Natural killer cell (primary cell): ENCODE data around the gene KRTAP5-8. TPM values are rescaled to one million over a fixed set of nuclear protein-coding genes. Genes with fewer than 3 reads are reported as not detected.
A peak's percentile ranks its signal among the peaks of the same experiment; 100 is the strongest.
"Not testable (repeated sequence)": the region's sequence is repeated elsewhere in the genome, so short reads cannot be mapped to it uniquely, and the experiment has no call there.

Experiments
- ATAC-seq, 3 donors: fragments of 150-1000 bp in 2 of 3; fragments of 200-7000 bp in 1 of 3; cut with Tn5 transposase; 1 replicate in 1 of 3; 2 replicates in 2 of 3; pipeline ENCODE4 v1.10.0; 2021; ENCODE audit warnings: mild to moderate bottlenecking in 2 of 3, moderate library complexity in 2 of 3
- DNase-seq, 2 donors: peaks; one replicate each; pipeline versions ENCODE4 v3.0.0 to v3.0.0-alpha.2; 2013 to 2021; ENCODE audit warnings: mixed read lengths in 1 of 2
- H3K27ac ChIP-seq: one replicate; pipeline ENCODE4 v1.5.1; 2013; ENCODE audit warnings: mild to moderate bottlenecking, low read length
- H3K27me3 ChIP-seq: one replicate; pipeline ENCODE4 v1.6.1; 2013; ENCODE audit warnings: low read length; ENCODE audit not compliant: control insufficient read depth, insufficient read depth
- H3K36me3 ChIP-seq: one replicate; pipeline ENCODE4 v1.6.1; 2013; ENCODE audit warnings: low read length; ENCODE audit not compliant: control insufficient read depth, insufficient read depth
- H3K4me1 ChIP-seq: one replicate; pipeline ENCODE4 v1.6.1; 2013; ENCODE audit warnings: low read length; ENCODE audit not compliant: control insufficient read depth, insufficient read depth
- H3K4me3 ChIP-seq: one replicate; pipeline ENCODE4 v1.5.1; 2013; ENCODE audit warnings: low read length
- H3K9me3 ChIP-seq: one replicate; pipeline ENCODE4 v1.6.1; 2013; ENCODE audit warnings: low read length; ENCODE audit not compliant: control insufficient read depth, insufficient read depth
- H3K27ac Mint-ChIP-seq, 2 donors: one replicate each; pipeline ENCODE4 v1.8.0; 2022; ENCODE audit warnings: mild to moderate bottlenecking in 2 of 2, mixed read lengths in 2 of 2, moderate library complexity in 1 of 2
- H3K27me3 Mint-ChIP-seq, 2 donors: one replicate each; pipeline ENCODE4 v1.8.0; 2022; ENCODE audit warnings: low read depth in 2 of 2, mixed read lengths in 2 of 2
- H3K36me3 Mint-ChIP-seq: one replicate; pipeline ENCODE4 v1.8.0; 2022; ENCODE audit warnings: mixed read lengths
- H3K4me1 Mint-ChIP-seq, 2 donors: one replicate each; pipeline ENCODE4 v1.8.0; 2022; ENCODE audit warnings: mixed read lengths in 2 of 2
- H3K4me3 Mint-ChIP-seq: one replicate; pipeline ENCODE4 v1.8.0; 2022; ENCODE audit warnings: mild to moderate bottlenecking, moderate library complexity, mixed read lengths
- H3K9me3 Mint-ChIP-seq, 2 donors: one replicate each; pipeline ENCODE4 v1.8.0; 2022; ENCODE audit warnings: mixed read lengths in 2 of 2
- WGBS: methylation state at CpG from one replicate; pipeline ENCODE4 v1.1.7; 2013; ENCODE audit warnings: missing lambda C conversion rate; ENCODE audit not compliant: insufficient coverage; 5-methylcytosine and 5-hydroxymethylcytosine counted together
- intact Hi-C: fragments of 100-400 bp; cut with micrococcal nuclease; formaldehyde crosslinking; loops from one replicate; pipeline ENCODE4 v1.14.2; 2022
- total RNA-seq, 4 donors: library from RNA; stranded (reverse); fragments of 120-200 nt in 1 of 4; gene quantifications; one replicate each; pipeline versions ENCODE4 v1.2.3 to v1.2.4, GENCODE V29; 2013 to 2022
- TF ChIP-seq, protein P1 (sequence below): fragments of 200-600 bp; IDR thresholded peaks from one replicate; pipeline ENCODE4 v1.8.0; 2022; ENCODE audit warnings: antibody characterized with exemption

Gene KRTAP5-8
- total RNA-seq, 3 donors from 2014 or later (not counting 1 experiment from before 2014, with no cell fraction given), result not detected

DNA sequence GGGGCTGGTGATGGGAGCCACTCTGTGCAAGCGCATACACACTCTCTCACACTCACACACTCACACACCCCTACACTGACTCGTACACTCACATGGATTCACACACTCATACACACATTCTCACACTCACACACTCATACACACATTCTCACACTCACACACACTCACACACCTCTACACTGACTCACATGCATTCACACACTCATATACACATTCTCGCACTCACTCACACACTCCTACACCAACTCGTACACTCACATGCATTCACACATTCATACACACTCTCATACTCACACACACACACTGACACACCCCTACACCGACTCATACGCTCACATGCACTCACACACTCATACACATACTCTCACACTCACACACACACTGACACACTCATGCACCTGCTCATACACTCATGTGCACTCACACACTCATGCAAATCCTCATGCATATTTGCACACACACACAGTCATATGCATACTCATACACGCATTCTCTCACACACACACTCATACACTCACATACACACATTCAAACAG, 39.7 kb downstream of the KRTAP5-8 start:
- no peaks in the 10 kb centered on the region for H3K9me3 Mint-ChIP-seq
- TF ChIP-seq, protein P1, sequence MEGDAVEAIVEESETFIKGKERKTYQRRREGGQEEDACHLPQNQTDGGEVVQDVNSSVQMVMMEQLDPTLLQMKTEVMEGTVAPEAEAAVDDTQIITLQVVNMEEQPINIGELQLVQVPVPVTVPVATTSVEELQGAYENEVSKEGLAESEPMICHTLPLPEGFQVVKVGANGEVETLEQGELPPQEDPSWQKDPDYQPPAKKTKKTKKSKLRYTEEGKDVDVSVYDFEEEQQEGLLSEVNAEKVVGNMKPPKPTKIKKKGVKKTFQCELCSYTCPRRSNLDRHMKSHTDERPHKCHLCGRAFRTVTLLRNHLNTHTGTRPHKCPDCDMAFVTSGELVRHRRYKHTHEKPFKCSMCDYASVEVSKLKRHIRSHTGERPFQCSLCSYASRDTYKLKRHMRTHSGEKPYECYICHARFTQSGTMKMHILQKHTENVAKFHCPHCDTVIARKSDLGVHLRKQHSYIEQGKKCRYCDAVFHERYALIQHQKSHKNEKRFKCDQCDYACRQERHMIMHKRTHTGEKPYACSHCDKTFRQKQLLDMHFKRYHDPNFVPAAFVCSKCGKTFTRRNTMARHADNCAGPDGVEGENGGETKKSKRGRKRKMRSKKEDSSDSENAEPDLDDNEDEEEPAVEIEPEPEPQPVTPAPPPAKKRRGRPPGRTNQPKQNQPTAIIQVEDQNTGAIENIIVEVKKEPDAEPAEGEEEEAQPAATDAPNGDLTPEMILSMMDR, result no peak
- H3K36me3 Mint-ChIP-seq, result no peaks in the 10 kb centered on the region
- no peak overlapping the region for H3K4me3 Mint-ChIP-seq
- peaks cover 0 to 5% of the 10 kb centered on the region in 2 donors for H3K4me1 Mint-ChIP-seq
- Histone ChIP-seq H3K27me3 (no peaks in the 10 kb centered on the region), H3K27ac (no peak overlapping the region), H3K4me3 (no peak overlapping the region), H3K9me3 (no peaks in the 10 kb centered on the region), H3K4me1 (no peaks in the 10 kb centered on the region), H3K36me3 (no peaks in the 10 kb centered on the region)
- peaks cover 14 to 23% of the 10 kb centered on the region in 2 donors for H3K27me3 Mint-ChIP-seq
- intact Hi-C loops, result no loop called here
- 92% methylated on average over 7 of the region's 7 CpGs for WGBS
- DNase-seq, result no peak
- no peak overlapping the region for H3K27ac Mint-ChIP-seq
- peak in 1 of 3 donors; percentile 7 for ATAC-seq

DNA sequence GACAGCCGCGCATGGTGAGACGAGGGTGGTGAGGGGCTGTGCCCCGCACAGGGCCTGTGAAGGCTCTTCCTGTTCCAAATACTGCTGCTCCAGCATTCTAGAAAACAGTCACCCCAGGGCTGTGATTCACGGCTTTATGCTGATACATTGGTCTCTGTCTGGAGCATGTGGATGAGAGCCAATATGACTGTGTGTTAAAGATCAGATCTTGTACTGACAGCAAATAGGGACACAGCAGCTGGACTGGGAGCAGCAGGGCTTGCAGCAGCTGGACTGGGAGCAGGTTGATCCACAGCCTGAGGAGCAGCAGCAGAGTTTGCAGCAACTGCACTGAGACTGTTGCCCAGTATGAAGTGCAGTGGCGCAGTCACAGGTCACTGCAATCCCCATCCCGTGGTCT, 41.7 kb downstream of the KRTAP5-8 start:
- H3K36me3 ChIP-seq, H3K9me3 ChIP-seq, H3K27me3 ChIP-seq, intact Hi-C loops, H3K4me3 ChIP-seq, H3K4me1 Mint-ChIP-seq, H3K27ac ChIP-seq, ATAC-seq, H3K36me3 Mint-ChIP-seq, H3K4me3 Mint-ChIP-seq, DNase-seq, H3K9me3 Mint-ChIP-seq, H3K4me1 ChIP-seq, H3K27ac Mint-ChIP-seq: not testable (repeated sequence)
- 71% methylated on average over 7 of the region's 7 CpGs for WGBS
- peaks cover 14 to 24% of the 10 kb centered on the region in 2 donors for H3K27me3 Mint-ChIP-seq

DNA sequence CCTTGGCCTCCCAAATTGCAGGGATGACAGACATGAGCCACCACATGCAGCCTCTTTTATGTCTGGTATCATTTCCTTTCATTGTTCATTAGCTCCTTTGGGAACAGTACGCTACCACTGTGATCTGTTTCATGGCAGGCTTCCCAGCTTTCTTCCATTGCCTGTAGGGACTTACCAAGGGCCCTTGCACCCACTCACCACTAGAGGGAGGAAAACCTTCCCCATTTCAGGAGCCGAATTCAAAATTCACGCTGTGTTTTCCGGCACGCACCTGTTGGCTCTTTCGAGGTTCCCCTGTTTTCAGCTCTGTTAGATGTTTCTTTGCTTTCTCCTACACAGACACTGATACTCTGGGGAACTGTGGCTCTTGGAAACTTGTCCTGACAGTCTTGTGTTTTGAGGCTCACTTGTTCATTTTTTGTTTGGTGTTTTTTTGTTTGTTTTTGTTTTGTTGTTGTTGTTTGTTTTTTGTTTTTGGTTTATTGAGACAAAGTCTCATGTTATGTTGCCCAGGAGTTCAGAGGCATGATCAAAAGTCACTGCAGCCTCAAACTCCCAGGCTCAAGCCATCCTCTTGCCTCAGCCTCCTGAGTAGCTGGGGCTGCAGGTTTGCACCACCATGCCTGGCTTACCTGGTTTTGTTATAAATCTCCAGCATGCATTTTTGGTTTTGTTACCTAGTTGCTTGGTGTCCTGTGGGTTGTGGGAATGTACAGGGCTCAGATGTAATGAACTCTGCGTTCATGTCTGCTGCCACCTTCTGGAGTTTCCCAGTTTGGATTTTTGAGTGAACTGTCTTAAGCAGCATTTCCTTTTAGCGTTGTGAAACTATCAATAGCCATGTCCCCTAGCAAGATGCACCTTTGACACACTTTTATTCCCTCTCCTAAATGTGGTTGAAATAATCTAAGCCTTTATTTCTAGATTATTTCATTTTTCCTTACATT, 42.5 kb downstream of the KRTAP5-8 start:
- 6% methylated on average over 8 of the region's 8 CpGs for WGBS
- no peaks in the 10 kb centered on the region for H3K27me3 ChIP-seq
- peaks cover 14 to 24% of the 10 kb centered on the region in 2 donors for H3K27me3 Mint-ChIP-seq
- DNase-seq, result peak in 1 of 2 donors; percentile 40
- H3K4me1 Mint-ChIP-seq, result peaks cover 0 to 5% of the 10 kb centered on the region in 2 donors
- H3K36me3 ChIP-seq, result no peaks in the 10 kb centered on the region
- H3K4me3 ChIP-seq, result no peak overlapping the region
- intact Hi-C loops, result loop anchor here (1.0 kb wide), 1 partner anchor 10 kb away; no protein-coding TSS in a partner anchor
- H3K9me3 ChIP-seq, result no peaks in the 10 kb centered on the region
- H3K36me3 Mint-ChIP-seq, result no peaks in the 10 kb centered on the region
- H3K4me3 Mint-ChIP-seq, result no peak overlapping the region
- no peak overlapping the region for H3K27ac ChIP-seq
- H3K4me1 ChIP-seq, result no peaks in the 10 kb centered on the region
- no peak overlapping the region for H3K27ac Mint-ChIP-seq
- TF ChIP-seq, protein P1, result peak; percentile 63
- peak in 2 of 3 donors; percentile 23 to 43 for ATAC-seq
- no peaks in the 10 kb centered on the region for H3K9me3 Mint-ChIP-seq

DNA sequence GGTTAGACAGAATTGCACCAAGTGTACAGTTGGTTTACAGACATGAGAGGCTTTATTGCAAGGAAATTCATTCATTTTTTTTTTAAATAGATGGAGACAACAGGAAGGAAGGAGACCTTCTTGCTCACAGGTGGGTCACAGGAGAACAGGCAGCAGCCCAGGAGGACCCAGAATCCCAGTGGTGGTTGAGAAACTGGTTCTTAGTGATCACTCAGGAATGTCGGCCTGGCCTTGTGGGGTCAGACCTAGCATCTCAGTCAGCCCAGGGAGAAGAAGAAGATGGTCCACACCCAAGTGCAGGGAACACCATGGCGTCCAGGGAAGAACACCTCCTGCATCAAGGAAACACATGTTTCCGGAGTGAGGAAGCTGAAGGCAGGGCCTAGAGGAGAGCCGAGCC, 44.0 kb downstream of the KRTAP5-8 start:
- no peak overlapping the region for H3K27ac Mint-ChIP-seq
- H3K4me3 ChIP-seq, result no peak overlapping the region
- WGBS, result 83% methylated on average over 4 of the region's 4 CpGs
- H3K36me3 Mint-ChIP-seq, result no peaks in the 10 kb centered on the region
- no peaks in the 10 kb centered on the region for H3K27me3 ChIP-seq
- ATAC-seq (no peak), DNase-seq (no peak)
- no peak overlapping the region for H3K4me3 Mint-ChIP-seq
- H3K4me1 Mint-ChIP-seq, result peaks cover 0 to 5% of the 10 kb centered on the region in 2 donors
- no peak overlapping the region for H3K27ac ChIP-seq
- TF ChIP-seq, protein P1, result no peak
- H3K9me3 Mint-ChIP-seq, result no peaks in the 10 kb centered on the region
- no peaks in the 10 kb centered on the region for H3K9me3 ChIP-seq
- no peaks in the 10 kb centered on the region for H3K4me1 ChIP-seq
- peaks cover 14 to 19% of the 10 kb centered on the region in 2 donors for H3K27me3 Mint-ChIP-seq
- H3K36me3 ChIP-seq, result no peaks in the 10 kb centered on the region
- intact Hi-C loops, result no loop called here
